GM23248 (cell line): ENCODE measurements around the gene KDM5B.

ENCODE experiments used
- EZH2 ChIP-seq: fragments of 200-600 bp; sonication (generic); IDR thresholded peaks from 2 replicates; pipeline ENCODE4 v1.6.1; 2018; ENCODE audit warnings: antibody characterized with exemption, mild to moderate bottlenecking; ENCODE audit not compliant: insufficient read depth, poor library complexity, severe bottlenecking
- EZH2phosphoT487 ChIP-seq: fragments of 200-600 bp; sonication (generic); IDR thresholded peaks from 2 replicates; pipeline ENCODE4 v1.6.1; 2018; ENCODE audit warnings: antibody characterized with exemption, moderate library complexity, mild to moderate bottlenecking, low read depth; ENCODE audit not compliant: insufficient read depth

- TF ChIP-seq EZH2phosphoT487 (no peak), EZH2 (no peak)
These were observed 34.9 kb upstream of the KDM5B start for GRCh38 chr1:202843081-202843480.
